Measurements from ENCODE around the gene APOBEC3A. TPM values are rescaled to one million over a fixed set of nuclear protein-coding genes. Genes with fewer than 3 reads are reported as not detected.

Gene APOBEC3A
- total RNA-seq, 1 experiment from 2014 or later, result not detected

DNA sequence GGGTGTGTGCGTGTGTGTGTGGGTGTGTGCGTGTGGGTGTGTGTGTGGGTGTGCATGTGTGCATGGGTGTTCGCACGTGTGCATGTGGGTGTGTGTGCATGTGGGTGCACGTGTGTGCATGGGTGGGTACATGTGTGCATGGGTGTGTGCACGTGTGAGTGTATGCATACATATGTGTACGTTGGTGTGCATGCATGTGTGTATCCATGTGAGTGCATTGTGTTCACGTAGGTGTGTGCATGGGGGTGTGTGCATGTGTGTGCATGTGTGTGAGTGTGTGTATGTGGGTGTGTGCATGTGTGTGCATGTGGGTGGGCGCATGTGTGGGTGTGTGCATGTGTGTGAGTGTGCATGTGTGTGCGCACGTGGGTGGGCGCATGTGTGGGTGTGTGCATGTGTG is 19.9 kb upstream of the APOBEC3A start:
- TF ChIP-seq CTCF (IDR thresholded peaks at IDR 0.05; ENCODE audit: unreplicated experiment), result no peak
- POLR2A ChIA-PET, result no interaction called here
- intact Hi-C loops (cut with micrococcal nuclease), result no loop called here
- no peak for DNase-seq (ENCODE audit: unreplicated experiment)
- H3K36me3 Mint-ChIP-seq (ENCODE audit: insufficient read depth, unreplicated experiment), result no peaks in the 10 kb centered on the region
- no peak overlapping the region for H3K27ac Mint-ChIP-seq (ENCODE audit: low read depth, unreplicated experiment)
- H3K4me1 Mint-ChIP-seq (ENCODE audit: insufficient read depth, unreplicated experiment), result peaks cover 15% of the 10 kb centered on the region
- peaks cover 83% of the 10 kb centered on the region for H3K27me3 Mint-ChIP-seq (ENCODE audit: insufficient read depth, unreplicated experiment)
- H3K4me3 Mint-ChIP-seq (ENCODE audit: unreplicated experiment), result no peak overlapping the region
- CTCF ChIA-PET, result no interaction called here
- H3K9me3 Mint-ChIP-seq (ENCODE audit: unreplicated experiment), result no peaks in the 10 kb centered on the region
- BruUV-seq (replicated peaks), result no TSS peak

- peaks cover 15% of the 10 kb centered on the region for H3K4me1 Mint-ChIP-seq (ENCODE audit: insufficient read depth, unreplicated experiment)
- no peak for TF ChIP-seq CTCF (IDR thresholded peaks at IDR 0.05; ENCODE audit: unreplicated experiment)
- intact Hi-C loops (cut with micrococcal nuclease), result no loop called here
- DNase-seq (ENCODE audit: unreplicated experiment), result no peak
- CTCF ChIA-PET, result interaction anchor here (1.3 kb wide), 1 partner anchor 67 kb away, joined by 3 read pairs; no protein-coding TSS in a partner anchor
- no peak overlapping the region for H3K27ac Mint-ChIP-seq (ENCODE audit: low read depth, unreplicated experiment)
- no peaks in the 10 kb centered on the region for H3K9me3 Mint-ChIP-seq (ENCODE audit: unreplicated experiment)
- POLR2A ChIA-PET, result interaction anchor here (1.0 kb wide), 1 partner anchor 14 kb away, joined by 3 read pairs; no protein-coding TSS in a partner anchor
- no TSS peak for BruUV-seq (replicated peaks)
- H3K27me3 Mint-ChIP-seq (ENCODE audit: insufficient read depth, unreplicated experiment), result peaks cover 83% of the 10 kb centered on the region
- no peak overlapping the region for H3K4me3 Mint-ChIP-seq (ENCODE audit: unreplicated experiment)
- H3K36me3 Mint-ChIP-seq (ENCODE audit: insufficient read depth, unreplicated experiment), result no peaks in the 10 kb centered on the region
Measured at GRCh38 chr22:38938221-38938620, 19.2 kb upstream of the APOBEC3A start.

DNA sequence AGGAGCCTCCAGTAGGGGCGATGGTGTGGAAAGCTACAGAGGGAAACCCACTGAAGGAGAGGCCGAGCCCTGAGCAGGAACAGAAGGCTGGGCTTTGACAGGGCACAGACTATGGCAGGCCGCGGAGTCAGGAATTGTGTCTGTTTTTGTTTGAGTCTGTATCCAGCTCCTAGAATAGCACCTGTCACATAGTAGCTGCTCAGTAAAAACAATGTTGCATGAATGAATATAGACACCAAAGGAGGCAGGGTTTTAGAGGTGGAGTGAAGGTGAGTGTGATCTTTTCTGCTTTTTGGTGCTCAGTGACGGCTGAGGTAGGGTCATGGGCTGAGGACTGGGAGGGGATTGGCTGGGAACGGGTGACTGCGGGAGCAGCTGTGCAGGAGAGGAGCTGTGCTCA is 18.5 kb upstream of the APOBEC3A start:
- BruUV-seq (replicated peaks), result no TSS peak
- Mint-ChIP-seq H3K4me3 (ENCODE audit: unreplicated experiment) (no peak overlapping the region), H3K4me1 (ENCODE audit: insufficient read depth, unreplicated experiment) (peaks cover 15% of the 10 kb centered on the region), H3K36me3 (ENCODE audit: insufficient read depth, unreplicated experiment) (no peaks in the 10 kb centered on the region), H3K9me3 (ENCODE audit: unreplicated experiment) (no peaks in the 10 kb centered on the region), H3K27ac (ENCODE audit: low read depth, unreplicated experiment) (no peak overlapping the region), H3K27me3 (ENCODE audit: insufficient read depth, unreplicated experiment) (peaks cover 83% of the 10 kb centered on the region)
- intact Hi-C loops (cut with micrococcal nuclease), result no loop called here
- no peak for TF ChIP-seq CTCF (IDR thresholded peaks at IDR 0.05; ENCODE audit: unreplicated experiment)
- ChIA-PET CTCF (interaction anchor here (0.7 to 1.3 kb wide), 3 partner anchors 35 to 220 kb away, joined by 3 read pairs; no protein-coding TSS in a partner anchor), POLR2A (interaction anchor here (0.7 to 1.0 kb wide), 2 partner anchors 14 to 27 kb away, joined by 3 read pairs; no protein-coding TSS in a partner anchor)
- DNase-seq (ENCODE audit: unreplicated experiment), result no peak

- ChIA-PET POLR2A (no interaction called here), CTCF (interaction anchor here (0.6 to 1.2 kb wide), 3 partner anchors 13 to 44 kb away, joined by 3 to 6 read pairs (median 3); no protein-coding TSS in a partner anchor)
- Mint-ChIP-seq H3K36me3 (ENCODE audit: insufficient read depth, unreplicated experiment) (no peaks in the 10 kb centered on the region), H3K9me3 (ENCODE audit: unreplicated experiment) (no peaks in the 10 kb centered on the region), H3K27me3 (ENCODE audit: insufficient read depth, unreplicated experiment) (peaks cover 89% of the 10 kb centered on the region), H3K27ac (ENCODE audit: low read depth, unreplicated experiment) (no peak overlapping the region), H3K4me3 (ENCODE audit: unreplicated experiment) (no peak overlapping the region), H3K4me1 (ENCODE audit: insufficient read depth, unreplicated experiment) (peaks cover 7% of the 10 kb centered on the region)
- TF ChIP-seq CTCF (IDR thresholded peaks at IDR 0.05; ENCODE audit: unreplicated experiment), result no peak
- no peak for DNase-seq (ENCODE audit: unreplicated experiment)
- BruUV-seq (replicated peaks), result no TSS peak
- intact Hi-C loops (cut with micrococcal nuclease), result no loop called here
Measured at GRCh38 chr22:38940811-38941384, 16.5 kb upstream of the APOBEC3A start.

Data from MCF 10A (cell line).